Measurements from ENCODE around the gene DNTT. TPM values are rescaled to one million over a fixed set of nuclear protein-coding genes. Genes with fewer than 3 reads are reported as not detected.

The DNTT gene
- total and polyA plus RNA-seq, 2 experiments from 2014 or later = not detected

DNA sequence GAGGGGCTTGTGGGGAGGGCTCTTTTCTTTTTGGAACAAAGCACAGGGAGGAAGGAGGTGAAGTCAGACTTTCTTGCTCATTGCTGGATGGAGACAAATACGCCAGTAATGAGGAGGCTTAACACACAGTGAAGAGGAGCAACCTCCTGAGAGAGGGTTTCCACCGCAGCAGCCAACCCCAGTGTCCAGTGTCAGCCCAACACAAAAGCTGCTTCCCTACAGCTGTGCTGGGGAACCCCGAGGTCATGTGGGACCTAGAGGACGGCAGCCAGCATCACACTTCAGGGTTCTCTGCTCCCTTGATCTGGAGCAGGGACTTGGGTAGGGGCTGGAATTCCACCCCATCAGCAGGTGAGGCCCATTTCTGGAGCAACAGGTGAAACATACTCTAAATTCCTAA lies 40.6 kb upstream of the DNTT start:
- Mint-ChIP-seq H3K27me3 (ENCODE audit: insufficient read depth, low read depth, poor library complexity) (peaks cover 2% of the 10 kb centered on the region), H3K4me3 (no peak overlapping the region), H3K36me3 (ENCODE audit: low read depth) (no peaks in the 10 kb centered on the region), H3K27ac (no peak overlapping the region), H3K9me3 (no peaks in the 10 kb centered on the region), H3K4me1 (peaks cover 4% of the 10 kb centered on the region)
- Histone ChIP-seq H3K27me3 (ENCODE audit: insufficient read depth) (no peaks in the 10 kb centered on the region), H3K4me3 (no peak overlapping the region), H3K4me1 (ENCODE audit: insufficient read depth) (no peaks in the 10 kb centered on the region), H4K20me1 (replicated peaks; ENCODE audit: insufficient read depth) (no peaks in the 10 kb centered on the region), H3K9me2 (ENCODE audit: insufficient read depth) (peaks cover 12% of the 10 kb centered on the region), H3F3A (replicated peaks; ENCODE audit: low read depth) (no peaks in the 10 kb centered on the region), H3K79me2 (replicated peaks; ENCODE audit: insufficient read depth) (no peaks in the 10 kb centered on the region), H2AFZ (peak overlapping the region; percentile 92; the same call in 1 of the 2 replicates), H3K36me3 (ENCODE audit: insufficient read depth) (no peaks in the 10 kb centered on the region), H3K4me2 (no peak overlapping the region), H3K27ac (ENCODE audit: low read depth) (no peak overlapping the region)
- no peak; the same call in 2 of the 3 replicates for ATAC-seq
- DNase-seq (ENCODE audit: low spot score) = no peak
- TF ChIP-seq, protein P1, sequence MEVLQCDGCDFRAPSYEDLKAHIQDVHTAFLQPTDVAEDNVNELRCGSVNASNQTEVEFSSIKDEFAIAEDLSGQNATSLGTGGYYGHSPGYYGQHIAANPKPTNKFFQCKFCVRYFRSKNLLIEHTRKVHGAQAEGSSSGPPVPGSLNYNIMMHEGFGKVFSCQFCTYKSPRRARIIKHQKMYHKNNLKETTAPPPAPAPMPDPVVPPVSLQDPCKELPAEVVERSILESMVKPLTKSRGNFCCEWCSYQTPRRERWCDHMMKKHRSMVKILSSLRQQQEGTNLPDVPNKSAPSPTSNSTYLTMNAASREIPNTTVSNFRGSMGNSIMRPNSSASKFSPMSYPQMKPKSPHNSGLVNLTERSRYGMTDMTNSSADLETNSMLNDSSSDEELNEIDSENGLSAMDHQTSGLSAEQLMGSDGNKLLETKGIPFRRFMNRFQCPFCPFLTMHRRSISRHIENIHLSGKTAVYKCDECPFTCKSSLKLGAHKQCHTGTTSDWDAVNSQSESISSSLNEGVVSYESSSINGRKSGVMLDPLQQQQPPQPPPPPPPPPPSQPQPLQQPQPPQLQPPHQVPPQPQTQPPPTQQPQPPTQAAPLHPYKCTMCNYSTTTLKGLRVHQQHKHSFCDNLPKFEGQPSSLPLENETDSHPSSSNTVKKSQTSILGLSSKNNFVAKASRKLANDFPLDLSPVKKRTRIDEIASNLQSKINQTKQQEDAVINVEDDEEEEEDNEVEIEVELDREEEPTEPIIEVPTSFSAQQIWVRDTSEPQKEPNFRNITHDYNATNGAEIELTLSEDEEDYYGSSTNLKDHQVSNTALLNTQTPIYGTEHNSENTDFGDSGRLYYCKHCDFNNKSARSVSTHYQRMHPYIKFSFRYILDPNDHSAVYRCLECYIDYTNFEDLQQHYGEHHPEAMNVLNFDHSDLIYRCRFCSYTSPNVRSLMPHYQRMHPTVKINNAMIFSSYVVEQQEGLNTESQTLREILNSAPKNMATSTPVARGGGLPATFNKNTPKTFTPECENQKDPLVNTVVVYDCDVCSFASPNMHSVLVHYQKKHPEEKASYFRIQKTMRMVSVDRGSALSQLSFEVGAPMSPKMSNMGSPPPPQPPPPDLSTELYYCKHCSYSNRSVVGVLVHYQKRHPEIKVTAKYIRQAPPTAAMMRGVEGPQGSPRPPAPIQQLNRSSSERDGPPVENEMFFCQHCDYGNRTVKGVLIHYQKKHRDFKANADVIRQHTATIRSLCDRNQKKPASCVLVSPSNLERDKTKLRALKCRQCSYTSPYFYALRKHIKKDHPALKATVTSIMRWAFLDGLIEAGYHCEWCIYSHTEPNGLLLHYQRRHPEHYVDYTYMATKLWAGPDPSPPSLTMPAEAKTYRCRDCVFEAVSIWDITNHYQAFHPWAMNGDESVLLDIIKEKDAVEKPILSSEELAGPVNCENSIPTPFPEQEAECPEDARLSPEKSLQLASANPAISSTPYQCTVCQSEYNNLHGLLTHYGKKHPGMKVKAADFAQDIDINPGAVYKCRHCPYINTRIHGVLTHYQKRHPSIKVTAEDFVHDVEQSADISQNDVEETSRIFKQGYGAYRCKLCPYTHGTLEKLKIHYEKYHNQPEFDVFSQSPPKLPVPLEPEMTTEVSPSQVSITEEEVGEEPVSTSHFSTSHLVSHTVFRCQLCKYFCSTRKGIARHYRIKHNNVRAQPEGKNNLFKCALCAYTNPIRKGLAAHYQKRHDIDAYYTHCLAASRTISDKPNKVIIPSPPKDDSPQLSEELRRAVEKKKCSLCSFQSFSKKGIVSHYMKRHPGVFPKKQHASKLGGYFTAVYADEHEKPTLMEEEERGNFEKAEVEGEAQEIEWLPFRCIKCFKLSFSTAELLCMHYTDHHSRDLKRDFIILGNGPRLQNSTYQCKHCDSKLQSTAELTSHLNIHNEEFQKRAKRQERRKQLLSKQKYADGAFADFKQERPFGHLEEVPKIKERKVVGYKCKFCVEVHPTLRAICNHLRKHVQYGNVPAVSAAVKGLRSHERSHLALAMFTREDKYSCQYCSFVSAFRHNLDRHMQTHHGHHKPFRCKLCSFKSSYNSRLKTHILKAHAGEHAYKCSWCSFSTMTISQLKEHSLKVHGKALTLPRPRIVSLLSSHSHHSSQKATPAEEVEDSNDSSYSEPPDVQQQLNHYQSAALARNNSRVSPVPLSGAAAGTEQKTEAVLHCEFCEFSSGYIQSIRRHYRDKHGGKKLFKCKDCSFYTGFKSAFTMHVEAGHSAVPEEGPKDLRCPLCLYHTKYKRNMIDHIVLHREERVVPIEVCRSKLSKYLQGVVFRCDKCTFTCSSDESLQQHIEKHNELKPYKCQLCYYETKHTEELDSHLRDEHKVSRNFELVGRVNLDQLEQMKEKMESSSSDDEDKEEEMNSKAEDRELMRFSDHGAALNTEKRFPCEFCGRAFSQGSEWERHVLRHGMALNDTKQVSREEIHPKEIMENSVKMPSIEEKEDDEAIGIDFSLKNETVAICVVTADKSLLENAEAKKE (CRISPR knock-in tag; IDR thresholded peaks at IDR 0.05) = no peak
- no peak for TF ChIP-seq JUNB (IDR thresholded peaks at IDR 0.05; ENCODE audit: unreplicated experiment)
- TF ChIP-seq NANOG (IDR thresholded peaks at IDR 0.05; ENCODE audit: borderline replicate concordance) = no peak

DNA sequence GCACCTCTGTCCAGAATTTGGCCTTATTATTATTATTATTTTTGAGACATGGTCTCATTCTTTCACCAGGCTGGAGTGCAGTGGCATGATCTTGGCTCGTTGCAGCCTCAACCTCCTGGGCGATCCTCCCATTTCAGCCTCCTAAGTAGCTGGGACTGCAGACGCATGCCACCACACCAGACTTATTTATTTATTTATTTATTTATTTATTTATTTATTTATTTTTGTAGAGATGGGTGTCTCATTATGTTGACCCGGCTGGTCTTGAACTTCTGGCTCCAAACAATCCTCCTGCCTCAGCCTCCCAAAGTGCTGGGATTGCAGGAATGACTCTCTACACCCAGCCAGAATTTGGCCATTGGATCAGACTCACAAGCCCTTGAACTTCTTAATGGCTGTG lies 39.3 kb upstream of the DNTT start:
- Histone ChIP-seq H3K36me3 (ENCODE audit: insufficient read depth) (no peaks in the 10 kb centered on the region), H3F3A (replicated peaks; ENCODE audit: low read depth) (no peaks in the 10 kb centered on the region), H2AFZ (no peak overlapping the region), H3K79me2 (replicated peaks; ENCODE audit: insufficient read depth) (no peaks in the 10 kb centered on the region), H3K9me2 (ENCODE audit: insufficient read depth) (peaks cover 12% of the 10 kb centered on the region), H4K20me1 (replicated peaks; ENCODE audit: insufficient read depth) (no peaks in the 10 kb centered on the region), H3K27me3 (ENCODE audit: insufficient read depth) (no peaks in the 10 kb centered on the region), H3K4me3 (no peak overlapping the region), H3K4me2 (no peak overlapping the region), H3K27ac (ENCODE audit: low read depth) (no peak overlapping the region), H3K4me1 (ENCODE audit: insufficient read depth) (no peaks in the 10 kb centered on the region)
- Mint-ChIP-seq H3K9me3 (no peaks in the 10 kb centered on the region), H3K4me3 (no peak overlapping the region), H3K27ac (no peak overlapping the region), H3K36me3 (ENCODE audit: low read depth) (no peaks in the 10 kb centered on the region), H3K4me1 (peaks cover 4% of the 10 kb centered on the region), H3K27me3 (ENCODE audit: insufficient read depth, low read depth, poor library complexity) (peaks cover under 1% of the 10 kb centered on the region)
- DNase-seq (ENCODE audit: low spot score) (no peak), ATAC-seq (no peak)
- TF ChIP-seq ZNF114 (CRISPR knock-in tag; IDR thresholded peaks at IDR 0.05) (no peak), CREB1 (CRISPR knock-in tag; IDR thresholded peaks at IDR 0.05; ENCODE audit: low read depth) (no peak), STAT1 (IDR thresholded peaks at IDR 0.05; ENCODE audit: unreplicated experiment) (no peak), JUNB (IDR thresholded peaks at IDR 0.05; ENCODE audit: unreplicated experiment) (no peak)
- TF ChIP-seq, protein P2, sequence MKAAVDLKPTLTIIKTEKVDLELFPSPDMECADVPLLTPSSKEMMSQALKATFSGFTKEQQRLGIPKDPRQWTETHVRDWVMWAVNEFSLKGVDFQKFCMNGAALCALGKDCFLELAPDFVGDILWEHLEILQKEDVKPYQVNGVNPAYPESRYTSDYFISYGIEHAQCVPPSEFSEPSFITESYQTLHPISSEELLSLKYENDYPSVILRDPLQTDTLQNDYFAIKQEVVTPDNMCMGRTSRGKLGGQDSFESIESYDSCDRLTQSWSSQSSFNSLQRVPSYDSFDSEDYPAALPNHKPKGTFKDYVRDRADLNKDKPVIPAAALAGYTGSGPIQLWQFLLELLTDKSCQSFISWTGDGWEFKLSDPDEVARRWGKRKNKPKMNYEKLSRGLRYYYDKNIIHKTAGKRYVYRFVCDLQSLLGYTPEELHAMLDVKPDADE (IDR thresholded peaks at IDR 0.05) = no peak

All from GM23338 (cell line).